Measurements from ENCODE around the gene C2orf92. TPM values are rescaled to one million over a fixed set of nuclear protein-coding genes. Genes with fewer than 3 reads are reported as not detected.
"Not testable (repeated sequence)": the region's sequence is repeated elsewhere in the genome, so short reads cannot be mapped to it uniquely, and the experiment has no call there.

Gene C2orf92
- 12.4 and 15.6 TPM in 2 replicates for total RNA-seq

- intact Hi-C loops (cut with micrococcal nuclease) = no loop called here
These were observed at the start of gene C2orf92 for GRCh38 chr2:97669448-97669847. Gene C2orf92 (plus strand): TSS chr2:97669713. CDS start chr2:97669789, 76 bp downstream.

GRCh38 chr2:97620492-97620891, 49.0 kb upstream of the C2orf92 start:
- intact Hi-C loops (cut with micrococcal nuclease) = not testable (repeated sequence)

GRCh38 chr2:97622976-97623375, 46.5 kb upstream of the C2orf92 start:
- intact Hi-C loops (cut with micrococcal nuclease) = not testable (repeated sequence)

GRCh38 chr2:97625354-97626048, 44.0 kb upstream of the C2orf92 start:
- intact Hi-C loops (cut with micrococcal nuclease) = not testable (repeated sequence)

GRCh38 chr2:97626049-97626430, 43.5 kb upstream of the C2orf92 start:
- intact Hi-C loops (cut with micrococcal nuclease) = not testable (repeated sequence)

- intact Hi-C loops (cut with micrococcal nuclease) = loop anchor here (2.0 kb wide), 1 partner anchor 1537 kb away; the partner anchor contains the start of genes MITD1 and MRPL30
These were observed 25.3 kb upstream of the C2orf92 start for GRCh38 chr2:97644023-97644717.

- intact Hi-C loops (cut with micrococcal nuclease) = loop anchor here (1.0 to 5.0 kb wide), 8 partner anchors 19 to 1847 kb away; partner anchors contain the start of genes ACTR1B, MITD1, MRPL30 and REV1
These were observed 24.3 kb upstream of the C2orf92 start for GRCh38 chr2:97645112-97645694.

GRCh38 chr2:97645695-97646629, 23.6 kb upstream of the C2orf92 start, which contains the start of gene COX5B:
Gene COX5B (plus strand): TSS chr2:97646062. CDS start chr2:97646087, 25 bp downstream.
- intact Hi-C loops (cut with micrococcal nuclease) = loop anchor here (1.0 to 5.0 kb wide), 10 partner anchors 18 to 1846 kb away; partner anchors contain the start of genes ACTR1B, EIF5B, MITD1 and MRPL30

- intact Hi-C loops (cut with micrococcal nuclease) = loop anchor here (1.0 to 5.0 kb wide), 5 partner anchors 66 to 1845 kb away; partner anchors contain the start of genes EIF5B, REV1, TMEM131 and TXNDC9
These were observed 22.5 kb upstream of the C2orf92 start for GRCh38 chr2:97646977-97647376.

GRCh38 chr2:97651114-97651513, 18.4 kb upstream of the C2orf92 start:
- intact Hi-C loops (cut with micrococcal nuclease) = no loop called here

- intact Hi-C loops (cut with micrococcal nuclease) = no loop called here
These were observed 16.0 kb upstream of the C2orf92 start for GRCh38 chr2:97653473-97653872.

GRCh38 chr2:97653874-97654273, 15.6 kb upstream of the C2orf92 start:
- intact Hi-C loops (cut with micrococcal nuclease) = no loop called here

- intact Hi-C loops (cut with micrococcal nuclease) = no loop called here
These were observed 15.2 kb upstream of the C2orf92 start for GRCh38 chr2:97654309-97654708.

GRCh38 chr2:97654791-97655190, 14.7 kb upstream of the C2orf92 start:
- intact Hi-C loops (cut with micrococcal nuclease) = no loop called here

GRCh38 chr2:97656129-97656755, 13.3 kb upstream of the C2orf92 start:
- intact Hi-C loops (cut with micrococcal nuclease) = no loop called here

- intact Hi-C loops (cut with micrococcal nuclease) = no loop called here
These were observed 12.5 kb upstream of the C2orf92 start for GRCh38 chr2:97656905-97657587.

GRCh38 chr2:97657986-97658690, 11.4 kb upstream of the C2orf92 start:
- intact Hi-C loops (cut with micrococcal nuclease) = no loop called here

GRCh38 chr2:97658691-97659157, 10.8 kb upstream of the C2orf92 start:
- intact Hi-C loops (cut with micrococcal nuclease) = no loop called here

Data from T-helper 1 cell treated with Interleukin-12 subunit alpha and Interleukin-12 subunit beta and Interleukin-4 antibody, amounts not matched to agents 30 ng/mL and 1 ng/mL, for 36 hours (primary cell).